Measurements from ENCODE around the gene DHX30.

Gene DHX30

GRCh38 chr3:47849186-47849698 lies 46.3 kb downstream of the DHX30 start:
- Histone ChIP-seq H3K36me3 (ENCODE audit: insufficient read depth, insufficient read length, low read length) (peaks cover 98% of the 10 kb centered on the region), H3K27me3 (ENCODE audit: insufficient read depth, insufficient read length) (no peaks in the 10 kb centered on the region), H3K4me3 (ENCODE audit: insufficient read length, low read depth) (no peak overlapping the region), H3K9ac (ENCODE audit: insufficient read length, low read depth) (no peak overlapping the region), H3K4me1 (ENCODE audit: insufficient read depth, insufficient read length) (peaks cover 8% of the 10 kb centered on the region), H3K9me3 (ENCODE audit: insufficient read depth, low read length) (no peaks in the 10 kb centered on the region)
- no peak for TF ChIP-seq YY1 (IDR thresholded peaks at IDR 0.05; ENCODE audit: insufficient read depth, insufficient read length)
- TF ChIP-seq ZNF274 (IDR thresholded peaks at IDR 0.05; ENCODE audit: low read depth, low read length), result no peak
- no peak for DNase-seq (ENCODE audit: low read depth, low spot score)

- H3K27me3 ChIP-seq (ENCODE audit: insufficient read depth, insufficient read length), result no peaks in the 10 kb centered on the region
- no peak for TF ChIP-seq SUZ12 (IDR thresholded peaks at IDR 0.05; ENCODE audit: extremely low read depth, insufficient read depth, insufficient read length)
- no peak for TF ChIP-seq YY1 (IDR thresholded peaks at IDR 0.05; ENCODE audit: insufficient read depth, insufficient read length)
- no peak for TF ChIP-seq ZNF274 (IDR thresholded peaks at IDR 0.05; ENCODE audit: low read depth, low read length)
- no peaks in the 10 kb centered on the region for H3K9me3 ChIP-seq (ENCODE audit: insufficient read depth, low read length)
- H3K9ac ChIP-seq (ENCODE audit: insufficient read length, low read depth), result no peak overlapping the region
- no peak for DNase-seq (ENCODE audit: low read depth, low spot score)
- no peak overlapping the region for H3K4me3 ChIP-seq (ENCODE audit: insufficient read length, low read depth)
- H3K36me3 ChIP-seq (ENCODE audit: insufficient read depth, insufficient read length, low read length), result peaks cover 98% of the 10 kb centered on the region
- H3K4me1 ChIP-seq (ENCODE audit: insufficient read depth, insufficient read length), result peaks cover 8% of the 10 kb centered on the region
Observed at GRCh38 chr3:47849699-47850563, 47.0 kb downstream of the DHX30 start.

- Histone ChIP-seq H3K9me3 (ENCODE audit: insufficient read depth, low read length) (no peaks in the 10 kb centered on the region), H3K36me3 (ENCODE audit: insufficient read depth, insufficient read length, low read length) (peaks cover 99% of the 10 kb centered on the region), H3K4me1 (ENCODE audit: insufficient read depth, insufficient read length) (peaks cover 10% of the 10 kb centered on the region), H3K9ac (ENCODE audit: insufficient read length, low read depth) (no peak overlapping the region), H3K4me3 (ENCODE audit: insufficient read length, low read depth) (no peak overlapping the region), H3K27me3 (ENCODE audit: insufficient read depth, insufficient read length) (no peaks in the 10 kb centered on the region)
- DNase-seq (ENCODE audit: low read depth, low spot score), result no peak
- no peak for TF ChIP-seq SUZ12 (IDR thresholded peaks at IDR 0.05; ENCODE audit: extremely low read depth, insufficient read depth, insufficient read length)
- TF ChIP-seq ZNF274 (IDR thresholded peaks at IDR 0.05; ENCODE audit: low read depth, low read length), result no peak
- TF ChIP-seq YY1 (IDR thresholded peaks at IDR 0.05; ENCODE audit: insufficient read depth, insufficient read length), result no peak
Observed at GRCh38 chr3:47850564-47851410, 47.8 kb downstream of the DHX30 start.

- no peaks in the 10 kb centered on the region for H3K9me3 ChIP-seq (ENCODE audit: insufficient read depth, low read length)
- TF ChIP-seq ZNF274 (IDR thresholded peaks at IDR 0.05; ENCODE audit: low read depth, low read length), result no peak
- TF ChIP-seq YY1 (IDR thresholded peaks at IDR 0.05; ENCODE audit: insufficient read depth, insufficient read length), result no peak
- TF ChIP-seq SUZ12 (IDR thresholded peaks at IDR 0.05; ENCODE audit: extremely low read depth, insufficient read depth, insufficient read length), result no peak
- H3K36me3 ChIP-seq (ENCODE audit: insufficient read depth, insufficient read length, low read length), result peaks cover 99% of the 10 kb centered on the region
- peaks cover 6% of the 10 kb centered on the region for H3K4me1 ChIP-seq (ENCODE audit: insufficient read depth, insufficient read length)
- no peaks in the 10 kb centered on the region for H3K27me3 ChIP-seq (ENCODE audit: insufficient read depth, insufficient read length)
- H3K9ac ChIP-seq (ENCODE audit: insufficient read length, low read depth), result no peak overlapping the region
- no peak for DNase-seq (ENCODE audit: low read depth, low spot score)
- H3K4me3 ChIP-seq (ENCODE audit: insufficient read length, low read depth), result no peak overlapping the region
Observed at GRCh38 chr3:47851888-47852603, 49.1 kb downstream of the DHX30 start.

GRCh38 chr3:47852604-47853602 lies 50.0 kb downstream of the DHX30 start:
- DNase-seq (ENCODE audit: low read depth, low spot score), result no peak
- Histone ChIP-seq H3K9me3 (ENCODE audit: insufficient read depth, low read length) (no peaks in the 10 kb centered on the region), H3K4me1 (ENCODE audit: insufficient read depth, insufficient read length) (peaks cover 4% of the 10 kb centered on the region), H3K4me3 (ENCODE audit: insufficient read length, low read depth) (no peak overlapping the region), H3K36me3 (ENCODE audit: insufficient read depth, insufficient read length, low read length) (peaks cover 98% of the 10 kb centered on the region), H3K9ac (ENCODE audit: insufficient read length, low read depth) (no peak overlapping the region), H3K27me3 (ENCODE audit: insufficient read depth, insufficient read length) (no peaks in the 10 kb centered on the region)
- no peak for TF ChIP-seq YY1 (IDR thresholded peaks at IDR 0.05; ENCODE audit: insufficient read depth, insufficient read length)
- no peak for TF ChIP-seq ZNF274 (IDR thresholded peaks at IDR 0.05; ENCODE audit: low read depth, low read length)
- TF ChIP-seq SUZ12 (IDR thresholded peaks at IDR 0.05; ENCODE audit: extremely low read depth, insufficient read depth, insufficient read length), result no peak

GRCh38 chr3:47854267-47854666 lies 51.3 kb downstream of the DHX30 start:
- Histone ChIP-seq H3K4me1 (ENCODE audit: insufficient read depth, insufficient read length) (peaks cover 2% of the 10 kb centered on the region), H3K27me3 (ENCODE audit: insufficient read depth, insufficient read length) (no peaks in the 10 kb centered on the region), H3K9me3 (ENCODE audit: insufficient read depth, low read length) (no peaks in the 10 kb centered on the region), H3K9ac (ENCODE audit: insufficient read length, low read depth) (no peak overlapping the region), H3K36me3 (ENCODE audit: insufficient read depth, insufficient read length, low read length) (peaks cover 95% of the 10 kb centered on the region), H3K4me3 (ENCODE audit: insufficient read length, low read depth) (no peak overlapping the region)
- no peak for TF ChIP-seq YY1 (IDR thresholded peaks at IDR 0.05; ENCODE audit: insufficient read depth, insufficient read length)
- no peak for TF ChIP-seq SUZ12 (IDR thresholded peaks at IDR 0.05; ENCODE audit: extremely low read depth, insufficient read depth, insufficient read length)
- no peak for TF ChIP-seq ZNF274 (IDR thresholded peaks at IDR 0.05; ENCODE audit: low read depth, low read length)
- no peak for DNase-seq (ENCODE audit: low read depth, low spot score)
